ENCODE results near the gene ZNF770.
A peak's percentile ranks its signal among the peaks of the same experiment; 100 is the strongest.
"Not testable (repeated sequence)": the region's sequence is repeated elsewhere in the genome, so short reads cannot be mapped to it uniquely, and the experiment has no call there.

ZNF770 gene

DNA sequence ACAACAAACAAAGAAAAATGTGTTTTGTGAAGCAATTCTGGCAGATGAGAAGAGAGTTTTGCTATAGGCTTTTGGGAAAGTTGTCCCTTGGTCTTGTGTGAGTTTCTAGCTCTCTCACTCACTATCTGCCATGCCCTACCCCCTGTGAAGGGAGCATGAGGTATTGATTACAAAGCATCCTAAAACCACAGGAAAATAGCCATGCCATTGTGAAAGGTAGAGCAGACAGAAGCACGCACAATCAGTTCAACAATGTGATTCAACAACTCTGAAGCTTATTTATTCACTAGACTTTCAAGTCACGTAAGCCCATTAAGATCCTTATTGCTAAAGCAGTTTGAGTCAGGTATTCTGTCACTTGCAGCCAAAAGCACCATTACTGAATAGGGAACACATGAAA lies 12.0 kb downstream of the ZNF770 start:
- no peak for DNase-seq

DNA sequence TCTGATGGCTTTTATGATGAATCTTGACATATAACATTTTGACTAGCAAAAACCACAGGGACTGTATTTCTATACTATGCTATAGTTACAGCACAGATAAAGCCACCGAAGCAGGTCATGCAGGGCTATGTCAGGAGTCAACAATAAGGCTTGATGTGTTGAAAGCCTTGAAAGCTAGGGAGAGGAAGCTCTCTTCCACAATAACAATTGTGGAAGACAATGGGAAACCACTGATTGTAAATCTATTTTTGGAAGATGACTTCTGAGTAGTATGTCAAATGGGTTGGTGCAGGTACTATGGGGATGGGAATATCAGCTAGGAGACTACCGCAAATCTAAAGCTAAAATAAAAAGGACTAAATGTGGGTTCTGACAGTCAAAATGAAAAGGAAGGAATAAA lies 14.6 kb downstream of the ZNF770 start:
- DNase-seq, result no peak

DNA sequence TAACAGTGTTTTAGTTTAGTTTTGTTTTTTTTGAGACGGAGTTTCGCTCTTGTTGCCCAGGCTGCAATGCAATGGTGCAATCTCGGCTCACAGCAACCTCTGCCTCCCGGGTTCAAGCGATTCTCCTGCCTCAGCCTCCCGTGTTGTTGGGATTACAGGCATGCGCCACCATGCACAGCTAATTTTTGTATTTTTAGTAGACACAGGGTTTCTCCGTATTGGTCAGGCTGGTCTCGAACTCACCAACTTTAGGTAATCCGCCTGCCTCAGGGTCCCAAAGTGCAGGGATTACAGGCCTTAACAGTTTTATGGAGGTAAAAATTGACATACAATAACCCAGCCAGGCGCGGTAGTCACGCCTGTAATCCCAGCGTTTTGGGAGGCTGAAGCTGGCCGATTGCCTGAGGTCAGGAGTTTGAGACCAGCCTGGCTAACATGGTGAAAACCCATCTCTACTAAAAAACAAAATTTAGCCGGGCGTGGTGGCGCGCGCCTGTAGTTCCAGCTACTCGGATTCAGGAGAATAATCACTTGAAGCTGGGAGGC lies 17.9 kb downstream of the ZNF770 start:
- not testable (repeated sequence) for DNase-seq

DNA sequence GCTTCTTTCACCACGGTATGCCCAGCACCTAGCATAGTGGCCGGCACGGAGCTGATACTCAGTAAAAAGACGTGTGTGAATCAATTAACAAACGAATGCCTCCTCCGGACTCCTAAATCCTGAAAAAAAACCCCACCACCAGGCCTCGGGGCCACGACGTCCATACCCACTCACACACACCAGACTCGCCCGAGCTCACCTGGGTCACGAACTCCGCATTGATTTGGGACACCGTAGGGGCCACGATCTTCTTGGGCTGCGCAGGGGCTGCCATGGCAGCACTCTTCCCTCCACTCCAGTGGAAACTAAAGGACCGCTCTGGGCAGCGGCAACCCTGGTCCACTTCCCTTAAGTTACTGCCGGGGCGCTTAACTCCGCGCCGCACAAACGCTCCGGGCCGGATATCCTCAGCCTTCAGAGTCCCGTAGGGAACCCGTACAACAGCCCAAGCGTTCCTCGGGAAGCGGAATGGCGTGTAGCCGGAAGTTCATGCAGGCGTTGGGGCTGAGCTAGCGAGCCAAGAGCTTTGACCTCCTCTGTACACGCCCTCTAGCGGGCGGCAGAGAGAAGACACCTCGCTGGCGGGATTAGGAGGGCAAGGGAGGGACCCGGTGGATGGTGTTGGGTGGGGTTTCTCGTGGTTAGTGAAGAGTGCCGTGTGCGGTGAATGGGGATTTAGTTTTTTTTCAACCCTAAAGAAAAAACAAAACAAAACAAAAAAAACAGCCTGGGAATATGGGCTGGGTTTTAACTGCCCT lies 18.6 kb downstream of the ZNF770 start, which contains the start of gene AQR:
Gene AQR, minus strand, starts transcription at position 403 of the 758 bp plus-strand sequence. Its CDS starts 129 bp downstream, at position 274.
- peak; percentile 98 for DNase-seq

DNA sequence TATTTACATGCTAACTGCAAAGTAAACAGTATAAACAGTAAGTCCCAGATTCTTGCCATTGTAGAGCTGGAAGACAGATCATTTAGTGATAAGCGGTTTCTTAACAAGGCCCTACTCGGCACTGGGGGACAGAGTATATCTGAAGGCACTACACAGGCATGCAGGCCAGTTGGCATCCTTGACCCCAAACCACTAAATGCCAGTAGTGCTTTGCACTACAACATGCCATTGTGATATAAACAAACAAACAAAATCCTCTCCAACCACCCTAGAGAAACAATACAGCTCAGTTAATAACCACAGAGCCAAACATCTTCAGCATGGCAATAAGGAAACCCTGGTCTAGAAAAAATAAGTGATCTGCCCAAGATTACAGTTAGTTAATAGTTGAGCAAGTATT lies 23.8 kb downstream of the ZNF770 start:
- DNase-seq, result no peak

DNA sequence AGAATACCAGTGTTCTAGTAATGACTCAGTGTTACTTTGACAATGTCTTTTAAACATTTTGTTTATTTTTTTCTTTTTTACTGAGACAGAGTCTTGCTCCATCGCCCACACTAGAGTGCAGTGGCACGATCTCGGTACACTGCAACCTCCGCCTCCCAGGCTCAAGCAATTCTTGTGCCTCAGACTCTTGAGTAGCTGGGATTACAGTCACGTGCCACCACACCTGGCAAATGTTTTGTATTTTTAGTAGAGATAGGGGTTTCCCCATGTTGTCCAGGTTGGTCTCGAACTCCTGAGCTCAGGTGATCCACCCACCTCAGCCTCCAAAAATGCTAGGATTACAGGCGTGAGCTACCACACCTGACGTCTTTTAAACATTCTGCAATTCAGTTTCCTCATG lies 34.2 kb downstream of the ZNF770 start:
- no peak for DNase-seq

DNA sequence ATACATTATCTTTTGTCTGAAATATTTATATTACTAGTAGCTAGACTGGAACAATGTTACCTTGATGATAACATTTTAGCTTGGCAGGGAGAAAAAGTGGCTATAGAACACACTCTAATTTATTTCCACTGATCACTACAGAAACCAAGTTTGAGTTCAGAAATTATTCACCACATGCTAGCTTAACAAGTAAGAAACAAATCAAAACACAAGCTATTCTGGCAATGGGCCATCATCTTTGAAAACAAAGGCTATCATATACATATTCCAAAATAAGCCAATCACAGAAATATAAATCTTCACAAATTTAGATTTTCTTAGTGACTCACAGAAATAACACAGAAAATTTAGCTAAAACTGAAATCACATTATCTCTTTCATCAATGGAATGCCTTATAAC lies 35.6 kb downstream of the ZNF770 start:
- DNase-seq, result no peak

DNA sequence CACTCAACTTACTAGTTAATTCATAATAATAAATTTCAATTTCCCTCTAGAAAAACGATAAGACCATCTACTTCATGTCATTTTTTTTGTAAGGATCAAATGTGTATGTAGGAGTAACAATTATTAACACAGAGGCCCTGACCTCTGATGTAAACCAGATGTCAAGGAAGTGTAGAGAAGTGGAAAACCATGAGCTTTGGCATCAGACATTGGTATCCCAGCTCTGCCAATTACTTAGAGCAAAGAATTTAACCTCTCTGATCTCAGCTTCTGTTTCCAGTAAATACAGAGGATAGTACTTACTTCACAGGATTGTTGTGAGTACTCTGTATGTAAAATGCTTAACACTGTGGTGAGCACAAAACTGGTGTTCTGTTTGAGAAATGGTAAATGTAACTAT lies 36.1 kb downstream of the ZNF770 start:
- peak; percentile 39 for DNase-seq

DNA sequence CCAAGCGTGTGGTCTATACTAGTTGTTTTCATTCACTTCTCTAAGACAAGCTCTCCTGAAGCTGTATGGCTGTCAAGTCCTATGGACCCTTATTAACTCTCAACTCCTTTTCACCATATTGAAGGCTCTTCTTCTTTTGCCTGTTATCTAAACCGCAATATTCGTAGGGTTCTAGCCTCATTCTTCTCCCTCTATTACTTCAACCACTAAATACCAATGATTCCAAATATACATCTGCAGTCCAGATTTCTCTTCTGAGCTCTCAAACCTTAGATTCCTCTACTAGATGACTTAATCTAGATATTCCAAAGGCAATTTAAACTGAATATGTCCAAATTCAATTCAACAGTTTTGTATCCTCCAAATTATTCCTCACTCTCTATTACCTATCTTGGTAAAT lies 43.2 kb downstream of the ZNF770 start:
- DNase-seq, result peak; percentile 13

DNA sequence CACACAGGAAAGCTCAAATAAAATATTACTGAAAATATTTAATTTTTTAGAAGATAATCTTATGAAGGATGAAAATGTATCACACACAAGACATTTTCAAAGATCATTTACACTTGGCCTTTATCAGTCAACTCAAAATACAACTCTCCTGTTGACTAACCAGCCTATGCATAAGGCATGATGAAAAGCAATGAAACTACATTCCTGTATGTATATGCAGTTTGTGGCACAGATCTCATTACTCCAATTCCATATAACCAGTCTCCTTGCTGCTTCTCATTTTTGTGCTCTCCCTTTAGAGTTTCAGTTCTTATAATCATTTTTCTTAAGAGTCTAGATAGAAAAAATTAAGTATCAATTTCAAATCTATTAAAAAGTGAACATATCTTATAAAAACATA lies 44.4 kb downstream of the ZNF770 start:
- DNase-seq, result no peak

DNA sequence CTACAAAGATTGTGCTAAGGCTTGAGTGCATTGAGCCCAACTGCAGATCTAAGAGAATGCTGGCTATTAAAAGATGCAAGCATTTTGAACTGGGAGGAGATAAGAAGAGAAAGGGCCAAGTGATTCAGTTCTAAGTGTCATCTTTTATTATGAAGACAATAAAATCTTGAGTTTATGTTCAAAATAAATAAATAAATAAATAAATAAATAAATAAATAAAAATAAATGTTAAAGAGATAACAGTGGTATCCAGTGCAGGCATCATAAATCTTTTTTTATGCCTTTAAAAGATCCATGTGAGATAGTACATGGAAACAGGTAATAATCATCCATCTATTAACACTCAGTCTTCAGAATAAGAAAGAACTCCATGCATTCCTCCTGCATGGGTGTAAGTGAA lies 44.8 kb downstream of the ZNF770 start:
- not testable (repeated sequence) for DNase-seq

DNA sequence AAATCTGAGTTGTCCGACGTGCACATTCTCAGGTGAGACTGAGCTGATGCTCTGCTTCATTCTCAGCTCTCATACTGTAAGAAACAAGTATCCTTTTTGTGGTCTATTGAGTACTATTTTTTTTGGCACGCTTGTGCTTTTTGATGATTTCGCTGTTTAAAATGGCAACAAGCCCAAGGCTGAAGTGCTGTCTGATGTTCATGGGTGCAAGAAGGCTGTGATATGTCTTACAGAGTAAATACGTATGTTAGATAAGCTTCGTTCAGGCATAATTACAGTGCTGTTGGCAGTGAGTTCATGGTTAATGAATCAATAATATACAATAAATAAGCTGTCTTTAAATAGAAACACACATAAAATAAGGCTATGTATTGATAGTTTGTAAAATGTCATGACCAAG lies 45.7 kb downstream of the ZNF770 start:
- DNase-seq, result peak; percentile 31

DNA sequence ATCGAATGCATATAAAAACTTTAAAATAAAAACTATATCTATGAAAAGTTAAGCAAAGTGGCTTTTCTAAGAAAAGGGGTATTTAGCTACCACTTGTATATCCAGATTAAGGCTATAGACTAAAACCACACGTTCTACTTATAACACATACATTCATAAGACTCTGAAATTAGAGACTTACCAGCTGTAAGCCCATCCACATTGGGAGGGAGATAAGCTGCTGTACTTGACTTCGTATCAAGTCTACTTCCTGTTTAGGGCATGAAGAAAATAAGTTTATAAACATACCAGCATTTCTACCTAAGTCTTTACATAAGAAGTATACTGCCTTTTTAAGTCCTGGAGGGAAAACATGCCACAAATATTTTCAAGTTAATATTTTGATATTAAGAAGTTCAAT lies 46.3 kb downstream of the ZNF770 start:
- no peak for DNase-seq

DNA sequence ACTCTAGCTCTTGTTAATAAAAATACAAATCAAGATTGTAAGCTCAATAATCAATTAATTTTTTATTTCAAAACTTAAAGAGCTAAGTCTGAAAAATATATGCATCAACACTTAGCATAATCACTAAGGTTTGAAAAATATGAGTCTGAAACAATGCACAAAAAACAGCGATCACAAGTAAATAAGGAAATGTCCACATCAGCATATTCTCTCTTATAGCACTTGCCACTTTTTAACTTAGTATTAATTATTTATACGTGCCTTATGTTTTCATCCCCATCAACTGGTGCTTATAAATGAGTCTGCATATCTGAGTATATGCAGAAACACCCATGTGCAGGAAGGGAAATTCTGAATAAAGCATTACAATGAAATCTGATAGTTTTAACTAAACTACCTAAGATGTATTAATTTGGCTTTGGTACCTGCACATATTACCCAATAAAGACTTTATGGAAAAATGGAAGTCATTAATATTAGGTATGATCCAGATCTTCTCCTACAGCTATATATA lies 46.8 kb downstream of the ZNF770 start:
- DNase-seq, result no peak

DNA sequence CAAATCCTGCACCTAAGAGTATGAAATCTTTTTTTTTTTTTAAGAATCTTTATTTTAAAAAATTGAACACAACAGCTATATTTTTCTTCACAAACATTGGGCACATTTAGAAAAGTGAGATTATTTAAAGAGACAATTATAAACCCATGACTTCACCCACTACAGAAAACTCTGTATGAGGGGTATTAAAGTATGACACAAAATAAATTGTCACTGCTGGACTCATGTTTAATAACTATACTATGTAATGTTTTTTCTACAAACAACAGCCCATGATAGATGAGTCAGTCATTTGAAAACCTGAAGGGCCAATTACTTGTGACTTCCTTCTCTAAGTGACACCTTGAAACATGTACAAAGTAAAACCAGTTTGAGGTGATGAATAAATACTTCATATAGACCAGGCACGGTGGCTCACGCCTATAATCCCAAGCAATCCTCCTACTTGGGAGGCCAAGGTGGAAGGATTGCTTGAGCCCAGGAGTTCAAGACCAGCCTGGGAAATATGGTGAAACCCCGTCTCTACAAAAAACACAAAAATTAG lies 54.6 kb downstream of the ZNF770 start:
- DNase-seq, result no peak

DNA sequence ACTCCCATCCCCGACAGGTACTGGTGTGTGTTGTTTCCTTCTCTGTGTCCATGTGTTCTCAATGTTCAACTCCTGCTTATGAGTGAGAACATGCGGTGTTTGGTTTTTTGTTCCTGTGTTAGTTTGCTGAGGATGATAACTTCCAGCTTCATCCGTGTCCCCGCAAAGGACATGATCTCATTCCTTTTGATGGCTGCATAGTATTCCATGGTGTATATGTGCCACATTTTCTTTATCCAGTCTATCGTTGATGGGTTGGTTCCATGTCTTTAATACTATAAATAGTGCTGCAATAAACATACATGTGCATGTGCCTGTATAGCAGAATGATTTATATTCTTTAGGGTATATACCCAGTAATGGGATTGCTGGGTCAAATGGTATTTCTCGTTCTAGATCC lies 59.7 kb downstream of the ZNF770 start:
- not testable (repeated sequence) for DNase-seq
